Natural killer cell (primary cell): ENCODE measurements around the gene CACNG4. TPM values are rescaled to one million over a fixed set of nuclear protein-coding genes. Genes with fewer than 3 reads are reported as not detected.

ENCODE experiments used
- ATAC-seq, 3 donors: fragments of 150-1000 bp in 2 of 3; fragments of 200-7000 bp in 1 of 3; cut with Tn5 transposase; 1 replicate in 1 of 3; 2 replicates in 2 of 3; pipeline ENCODE4 v1.10.0; 2021; ENCODE audit warnings: mild to moderate bottlenecking in 2 of 3, moderate library complexity in 2 of 3
- DNase-seq, 2 donors: peaks; one replicate each; pipeline versions ENCODE4 v3.0.0 to v3.0.0-alpha.2; 2013 to 2021; ENCODE audit warnings: mixed read lengths in 1 of 2
- H3K27ac ChIP-seq: one replicate; pipeline ENCODE4 v1.5.1; 2013; ENCODE audit warnings: mild to moderate bottlenecking, low read length
- H3K27me3 ChIP-seq: one replicate; pipeline ENCODE4 v1.6.1; 2013; ENCODE audit warnings: low read length; ENCODE audit not compliant: control insufficient read depth, insufficient read depth
- H3K36me3 ChIP-seq: one replicate; pipeline ENCODE4 v1.6.1; 2013; ENCODE audit warnings: low read length; ENCODE audit not compliant: control insufficient read depth, insufficient read depth
- H3K4me1 ChIP-seq: one replicate; pipeline ENCODE4 v1.6.1; 2013; ENCODE audit warnings: low read length; ENCODE audit not compliant: control insufficient read depth, insufficient read depth
- H3K4me3 ChIP-seq: one replicate; pipeline ENCODE4 v1.5.1; 2013; ENCODE audit warnings: low read length
- H3K9me3 ChIP-seq: one replicate; pipeline ENCODE4 v1.6.1; 2013; ENCODE audit warnings: low read length; ENCODE audit not compliant: control insufficient read depth, insufficient read depth
- H3K27ac Mint-ChIP-seq, 2 donors: one replicate each; pipeline ENCODE4 v1.8.0; 2022; ENCODE audit warnings: mild to moderate bottlenecking in 2 of 2, mixed read lengths in 2 of 2, moderate library complexity in 1 of 2
- H3K27me3 Mint-ChIP-seq, 2 donors: one replicate each; pipeline ENCODE4 v1.8.0; 2022; ENCODE audit warnings: low read depth in 2 of 2, mixed read lengths in 2 of 2
- H3K36me3 Mint-ChIP-seq: one replicate; pipeline ENCODE4 v1.8.0; 2022; ENCODE audit warnings: mixed read lengths
- H3K4me1 Mint-ChIP-seq, 2 donors: one replicate each; pipeline ENCODE4 v1.8.0; 2022; ENCODE audit warnings: mixed read lengths in 2 of 2
- H3K4me3 Mint-ChIP-seq: one replicate; pipeline ENCODE4 v1.8.0; 2022; ENCODE audit warnings: mild to moderate bottlenecking, moderate library complexity, mixed read lengths
- H3K9me3 Mint-ChIP-seq, 2 donors: one replicate each; pipeline ENCODE4 v1.8.0; 2022; ENCODE audit warnings: mixed read lengths in 2 of 2
- CTCF ChIP-seq: fragments of 200-600 bp; IDR thresholded peaks from one replicate; pipeline ENCODE4 v1.8.0; 2022; ENCODE audit warnings: antibody characterized with exemption
- WGBS: methylation state at CpG from one replicate; pipeline ENCODE4 v1.1.7; 2013; ENCODE audit warnings: missing lambda C conversion rate; ENCODE audit not compliant: insufficient coverage; 5-methylcytosine and 5-hydroxymethylcytosine counted together
- intact Hi-C: fragments of 100-400 bp; cut with micrococcal nuclease; formaldehyde crosslinking; loops from one replicate; pipeline ENCODE4 v1.14.2; 2022
- total RNA-seq, 4 donors: library from RNA; stranded (reverse); fragments of 120-200 nt in 1 of 4; gene quantifications; one replicate each; pipeline versions ENCODE4 v1.2.3 to v1.2.4, GENCODE V29; 2013 to 2022

Gene CACNG4
- total RNA-seq, 3 donors from 2014 or later (not counting 1 experiment from before 2014, with no cell fraction given), result not detected

GRCh38 chr17:66938656-66939055 lies 25.9 kb upstream of the CACNG4 start:
- Mint-ChIP-seq H3K36me3 (no peaks in the 10 kb centered on the region), H3K4me3 (no peak overlapping the region), H3K27ac (no peak overlapping the region), H3K27me3 (peaks cover 29 to 42% of the 10 kb centered on the region in 2 donors), H3K4me1 (no peaks in the 10 kb centered on the region), H3K9me3 (peaks cover 0 to 3% of the 10 kb centered on the region in 2 donors)
- ATAC-seq (no peak), DNase-seq (no peak)
- Histone ChIP-seq H3K27ac (no peak overlapping the region), H3K9me3 (no peaks in the 10 kb centered on the region), H3K4me1 (no peaks in the 10 kb centered on the region), H3K4me3 (no peak overlapping the region), H3K27me3 (no peaks in the 10 kb centered on the region), H3K36me3 (no peaks in the 10 kb centered on the region)
- WGBS, result 79% methylated on average over 10 of the region's 10 CpGs
- intact Hi-C loops, result no loop called here
- TF ChIP-seq CTCF, result no peak

GRCh38 chr17:66939461-66940114 lies 24.9 kb upstream of the CACNG4 start:
- peaks cover 36 to 51% of the 10 kb centered on the region in 2 donors for H3K27me3 Mint-ChIP-seq
- ATAC-seq (no peak), DNase-seq (no peak)
- no peaks in the 10 kb centered on the region for H3K36me3 Mint-ChIP-seq
- no peak for TF ChIP-seq CTCF
- Histone ChIP-seq H3K9me3 (no peaks in the 10 kb centered on the region), H3K4me3 (no peak overlapping the region), H3K36me3 (no peaks in the 10 kb centered on the region), H3K27ac (no peak overlapping the region), H3K27me3 (no peaks in the 10 kb centered on the region), H3K4me1 (no peaks in the 10 kb centered on the region)
- intact Hi-C loops, result no loop called here
- H3K4me3 Mint-ChIP-seq, result no peak overlapping the region
- H3K9me3 Mint-ChIP-seq, result peaks cover 0 to 3% of the 10 kb centered on the region in 2 donors
- no peak overlapping the region for H3K27ac Mint-ChIP-seq
- H3K4me1 Mint-ChIP-seq, result no peaks in the 10 kb centered on the region
- WGBS, result 90% methylated on average over 12 of the region's 12 CpGs

- no peak for DNase-seq
- Mint-ChIP-seq H3K9me3 (peaks cover 0 to 3% of the 10 kb centered on the region in 2 donors), H3K27me3 (peaks cover 45 to 68% of the 10 kb centered on the region in 2 donors), H3K4me3 (no peak overlapping the region), H3K27ac (no peak overlapping the region), H3K4me1 (peaks cover 0 to 5% of the 10 kb centered on the region in 2 donors), H3K36me3 (no peaks in the 10 kb centered on the region)
- no peaks in the 10 kb centered on the region for H3K36me3 ChIP-seq
- H3K4me1 ChIP-seq, result no peaks in the 10 kb centered on the region
- H3K27ac ChIP-seq, result no peak overlapping the region
- 92% methylated on average over 3 of the region's 3 CpGs for WGBS
- H3K4me3 ChIP-seq, result no peak overlapping the region
- ATAC-seq, result no peak
- intact Hi-C loops, result no loop called here
- H3K27me3 ChIP-seq, result peaks cover 4% of the 10 kb centered on the region
- TF ChIP-seq CTCF, result no peak
- H3K9me3 ChIP-seq, result no peaks in the 10 kb centered on the region
Measured at GRCh38 chr17:66941249-66941648, 23.3 kb upstream of the CACNG4 start.
